ENCODE results near the gene SLC18A2.

DNA sequence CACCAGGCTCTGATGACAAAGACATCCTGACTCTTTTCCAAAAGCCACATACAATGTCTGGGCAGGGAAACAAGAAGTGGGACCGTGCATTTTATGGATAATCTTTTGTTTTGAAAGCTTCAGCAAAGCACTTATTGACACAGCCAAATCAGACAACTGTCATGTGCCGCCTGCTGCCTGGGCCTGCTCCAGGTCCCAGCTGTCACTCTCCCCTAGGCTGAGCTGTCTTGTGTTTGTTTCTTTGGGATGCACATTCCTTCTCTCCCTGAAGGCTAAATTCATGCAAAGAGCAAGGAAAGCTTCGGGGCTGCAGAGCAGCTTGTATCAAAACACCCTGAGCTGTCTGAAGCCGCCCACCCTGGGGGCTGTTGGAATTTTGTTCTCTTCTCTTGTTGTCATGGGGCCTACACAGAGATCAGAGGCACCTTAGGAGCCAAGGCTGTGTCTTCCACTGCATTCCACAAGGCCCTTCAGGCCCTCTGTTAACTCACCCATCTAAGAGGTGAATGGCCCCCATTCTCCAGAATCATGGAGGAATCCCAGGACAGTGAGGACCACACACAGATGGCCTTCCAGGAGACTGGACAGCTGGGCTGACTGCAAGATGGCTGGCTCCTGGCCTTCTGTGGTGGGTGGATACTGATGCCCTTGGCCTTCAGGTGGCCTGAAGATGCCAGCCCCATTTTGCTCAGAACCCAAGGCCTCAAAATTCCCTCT lies 17.8 kb upstream of the SLC18A2 start:
- TF ChIP-seq, protein P1, sequence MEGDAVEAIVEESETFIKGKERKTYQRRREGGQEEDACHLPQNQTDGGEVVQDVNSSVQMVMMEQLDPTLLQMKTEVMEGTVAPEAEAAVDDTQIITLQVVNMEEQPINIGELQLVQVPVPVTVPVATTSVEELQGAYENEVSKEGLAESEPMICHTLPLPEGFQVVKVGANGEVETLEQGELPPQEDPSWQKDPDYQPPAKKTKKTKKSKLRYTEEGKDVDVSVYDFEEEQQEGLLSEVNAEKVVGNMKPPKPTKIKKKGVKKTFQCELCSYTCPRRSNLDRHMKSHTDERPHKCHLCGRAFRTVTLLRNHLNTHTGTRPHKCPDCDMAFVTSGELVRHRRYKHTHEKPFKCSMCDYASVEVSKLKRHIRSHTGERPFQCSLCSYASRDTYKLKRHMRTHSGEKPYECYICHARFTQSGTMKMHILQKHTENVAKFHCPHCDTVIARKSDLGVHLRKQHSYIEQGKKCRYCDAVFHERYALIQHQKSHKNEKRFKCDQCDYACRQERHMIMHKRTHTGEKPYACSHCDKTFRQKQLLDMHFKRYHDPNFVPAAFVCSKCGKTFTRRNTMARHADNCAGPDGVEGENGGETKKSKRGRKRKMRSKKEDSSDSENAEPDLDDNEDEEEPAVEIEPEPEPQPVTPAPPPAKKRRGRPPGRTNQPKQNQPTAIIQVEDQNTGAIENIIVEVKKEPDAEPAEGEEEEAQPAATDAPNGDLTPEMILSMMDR (IDR thresholded peaks at IDR 0.05), result no peak
- no peak for TF ChIP-seq EZH2phosphoT487 (IDR thresholded peaks at IDR 0.05)
